HCT116 (cell line): Measurements from ENCODE around the gene ELF1. TPM values are rescaled to one million over a fixed set of nuclear protein-coding genes. Genes with fewer than 3 reads are reported as not detected.

Experiments used
- ATAC-seq: fragments of 200-7000 bp; cut with Tn5 transposase; 2 replicates; pipeline ENCODE4 v1.9.1; 2020; ENCODE audit warnings: mild to moderate bottlenecking, moderate library complexity
- BruUV-seq: library from RNA; stranded (reverse); fragments of 400-500 nt; replicated peaks from 2 replicates; lab custom pipeline; 2021; lab: Mats Ljungman, UMichigan
- CTCF ChIA-PET: fragments of 300-600 bp; sonication (Branson Sonifier 250); formaldehyde crosslinking; loops from one replicate; lab custom pipeline; 2021; ENCODE audit warnings: antibody characterized with exemption; lab: Charles Lee
- POLR2A ChIA-PET: fragments of 300-600, 350-600 bp; sonication (Branson Sonifier 250); formaldehyde crosslinking; loops from one replicate; lab custom pipeline; 2021; ENCODE audit warnings: antibody characterized with exemption; lab: Charles Lee
- RAD21 ChIA-PET, 2 experiments: fragments of 300-600 bp; sonication (Branson Sonifier 250); formaldehyde crosslinking; loops; one replicate each; lab custom pipeline; 2023; ENCODE audit warnings: low total read pairs in 2 of 2; ENCODE audit not compliant: uncharacterized antibody in 2 of 2, unreplicated experiment in 2 of 2, low non-redundant PET in 1 of 2; lab: Charles Lee
- DNase-seq: peaks from one replicate; pipeline ENCODE4 v3.0.0-alpha.2; 2010; ENCODE audit warnings: low read depth, low spot score
- H2AFZ ChIP-seq: fragments of 200-600 bp; shearing (Covaris generic), sonication (generic); 2 replicates; pipeline ENCODE4 v1.6.1; 2017; ENCODE audit warnings: low read depth, mixed run types, mixed read lengths, antibody characterized with exemption, low read length; ENCODE audit not compliant: poor library complexity, severe bottlenecking
- H3K27ac ChIP-seq: 2 replicates; pipeline ENCODE4 v1.5.1; 2012; ENCODE audit warnings: low read depth, low read length
- H3K27me3 ChIP-seq: fragments of 200-600 bp; sonication (generic); 2 replicates; pipeline ENCODE4 v1.6.1; 2016; ENCODE audit warnings: mixed run types, low read length, mixed read lengths; ENCODE audit not compliant: insufficient read depth
- H3K36me3 ChIP-seq, 2 experiments: fragments of 200-500 bp in 1 of 2; fragments of 200-600 bp in 1 of 2; sonication (Bioruptor generic) in 1 of 2; sonication (generic) in 1 of 2; 2 replicates each; pipeline versions ENCODE4 v1.5.1 to v1.6.1; 2014 to 2016; ENCODE audit warnings: low read length in 2 of 2, inconsistent platforms in 1 of 2, mixed read lengths in 1 of 2, mixed run types in 1 of 2; ENCODE audit not compliant: insufficient read depth in 2 of 2, control insufficient read depth in 1 of 2
- H3K4me1 ChIP-seq, 2 experiments: fragments of 200-600 bp in 1 of 2; sonication (generic) in 1 of 2; 2 replicates each; pipeline versions ENCODE4 v1.5.1 to v1.6.1; 2012 to 2017; ENCODE audit warnings: low read length in 2 of 2, inconsistent platforms in 1 of 2, mild to moderate bottlenecking in 1 of 2, mixed read lengths in 1 of 2, mixed run types in 1 of 2, moderate library complexity in 1 of 2; ENCODE audit not compliant: insufficient read depth in 2 of 2, control insufficient read depth in 1 of 2
- H3K4me2 ChIP-seq: fragments of 200-600 bp; sonication (generic); 2 replicates; pipeline ENCODE4 v1.6.1; 2017; ENCODE audit warnings: mixed run types, low read length, mixed read lengths
- H3K4me3 ChIP-seq, 2 experiments: fragments of 200-600 bp in 1 of 2; sonication (generic) in 1 of 2; replicated peaks in 1 of 2; 2 replicates each; pipeline ENCODE4 v1.5.1; 2011 to 2016; ENCODE audit warnings: low read length in 2 of 2, control low read depth in 1 of 2, low read depth in 1 of 2, mild to moderate bottlenecking in 1 of 2, mixed read lengths in 1 of 2, mixed run types in 1 of 2
- H3K79me2 ChIP-seq: fragments of 200-600 bp; sonication (generic); 2 replicates; pipeline ENCODE4 v1.6.1; 2017; ENCODE audit warnings: mild to moderate bottlenecking, mixed run types, low read length, moderate library complexity, mixed read lengths; ENCODE audit not compliant: insufficient read depth
- H3K9ac ChIP-seq: fragments of 200-600 bp; sonication (generic); 2 replicates; pipeline ENCODE4 v1.6.1; 2016; ENCODE audit warnings: low read length, mixed read lengths
- H3K9me2 ChIP-seq: fragments of 200-600 bp; sonication (generic), shearing (Covaris generic); 2 replicates; pipeline ENCODE4 v1.6.1; 2017; ENCODE audit warnings: mixed run types, mild to moderate bottlenecking, moderate library complexity; ENCODE audit not compliant: insufficient read depth
- H3K9me3 ChIP-seq, 2 experiments: fragments of 200-500 bp in 1 of 2; fragments of 200-600 bp in 1 of 2; sonication (Bioruptor generic) in 1 of 2; sonication (generic) in 1 of 2; 2 replicates each; pipeline ENCODE4 v1.6.1; 2014 to 2017; ENCODE audit warnings: low read length in 2 of 2, mixed read lengths in 2 of 2, inconsistent platforms in 1 of 2, low read depth in 1 of 2, mild to moderate bottlenecking in 1 of 2, mixed run types in 1 of 2, moderate library complexity in 1 of 2; ENCODE audit not compliant: control insufficient read depth in 1 of 2, insufficient read depth in 1 of 2
- H4K20me1 ChIP-seq: fragments of 200-600 bp; sonication (generic), shearing (Covaris generic); 2 replicates; pipeline ENCODE4 v1.6.1; 2017; ENCODE audit warnings: mixed run types, mild to moderate bottlenecking, moderate library complexity; ENCODE audit not compliant: insufficient read depth
- CEBPB ChIP-seq: IDR thresholded peaks from 2 replicates; pipeline ENCODE4 v1.6.1; 2012; ENCODE audit warnings: low read depth
- ELF1 ChIP-seq: IDR thresholded peaks from 2 replicates; pipeline ENCODE4 v1.6.1; 2012; ENCODE audit warnings: low read depth, borderline replicate concordance
- EZH2 ChIP-seq: fragments of 200-600 bp; sonication (generic); IDR thresholded peaks from 2 replicates; pipeline ENCODE4 v1.6.1; 2017; ENCODE audit warnings: antibody characterized with exemption, mixed run types
- JUND ChIP-seq: IDR thresholded peaks from 2 replicates; pipeline ENCODE4 v1.6.1; 2012
- SIN3A ChIP-seq: IDR thresholded peaks from 2 replicates; pipeline ENCODE4 v1.6.1; 2012; ENCODE audit warnings: low read depth
- SRF ChIP-seq: IDR thresholded peaks from 2 replicates; pipeline ENCODE4 v1.6.1; 2012; ENCODE audit warnings: low read depth
- ZFX ChIP-seq: fragments of 450-650 bp; IDR thresholded peaks from 2 replicates; pipeline ENCODE4 v1.6.1; 2017
- intact Hi-C: fragments of 100-400 bp; cut with micrococcal nuclease; formaldehyde crosslinking; loops from 2 replicates; pipeline ENCODE4 v1.10.0; 2022
- total RNA-seq: library from RNA; stranded (reverse); gene quantifications from one replicate; pipeline ENCODE4 v1.2.1, GENCODE V29; 2021; ENCODE audit not compliant: unreplicated experiment
- TF ChIP-seq, protein P1 (sequence below), 3 experiments: fragments of 200-600 bp in 1 of 3; sonication (generic) in 1 of 3; IDR thresholded peaks in 2 of 3; conservative IDR thresholded peaks in 1 of 3; 2 replicates each; pipeline ENCODE4 v1.5.1; 2012 to 2017; ENCODE audit warnings: low read depth in 2 of 3, low read length in 2 of 3, antibody characterized with exemption in 1 of 3, borderline replicate concordance in 1 of 3, control low read depth in 1 of 3, mild to moderate bottlenecking in 1 of 3, mixed read lengths in 1 of 3, mixed run types in 1 of 3, moderate library complexity in 1 of 3; ENCODE audit not compliant: insufficient read depth in 1 of 3
- TF ChIP-seq, protein P2 (sequence below): IDR thresholded peaks from 2 replicates; pipeline ENCODE4 v1.6.1; 2011; ENCODE audit warnings: mild to moderate bottlenecking, low read length, moderate library complexity; ENCODE audit not compliant: insufficient replicate concordance; ENCODE audit errors: extremely low read depth
- TF ChIP-seq, protein P3 (sequence below): IDR thresholded peaks from 2 replicates; pipeline ENCODE4 v1.6.1; 2012; ENCODE audit warnings: low read depth

ELF1 gene
- total RNA-seq, 1 experiment from 2014 or later, result 30.0 TPM

DNA sequence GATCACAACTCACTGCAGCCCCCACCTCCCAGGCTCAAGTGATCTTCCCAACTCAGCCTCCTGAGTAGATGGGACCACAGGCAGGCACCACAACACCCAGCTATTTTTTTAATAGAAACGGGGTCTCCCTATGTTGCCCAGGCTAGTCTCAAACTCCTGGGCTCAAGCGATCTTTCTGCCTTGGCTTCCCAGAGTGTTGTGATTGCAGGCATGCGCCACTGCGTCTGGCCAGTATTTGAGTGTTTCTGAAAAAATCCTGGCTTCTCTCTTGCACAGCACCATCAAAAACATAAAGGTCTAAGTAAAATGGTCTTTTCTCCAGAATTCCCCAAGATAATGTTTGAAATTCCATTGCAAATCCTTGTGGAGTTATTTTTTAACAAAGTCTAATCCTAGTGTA lies 47.8 kb downstream of the ELF1 start (continued):
- TF ChIP-seq, protein P1, sequence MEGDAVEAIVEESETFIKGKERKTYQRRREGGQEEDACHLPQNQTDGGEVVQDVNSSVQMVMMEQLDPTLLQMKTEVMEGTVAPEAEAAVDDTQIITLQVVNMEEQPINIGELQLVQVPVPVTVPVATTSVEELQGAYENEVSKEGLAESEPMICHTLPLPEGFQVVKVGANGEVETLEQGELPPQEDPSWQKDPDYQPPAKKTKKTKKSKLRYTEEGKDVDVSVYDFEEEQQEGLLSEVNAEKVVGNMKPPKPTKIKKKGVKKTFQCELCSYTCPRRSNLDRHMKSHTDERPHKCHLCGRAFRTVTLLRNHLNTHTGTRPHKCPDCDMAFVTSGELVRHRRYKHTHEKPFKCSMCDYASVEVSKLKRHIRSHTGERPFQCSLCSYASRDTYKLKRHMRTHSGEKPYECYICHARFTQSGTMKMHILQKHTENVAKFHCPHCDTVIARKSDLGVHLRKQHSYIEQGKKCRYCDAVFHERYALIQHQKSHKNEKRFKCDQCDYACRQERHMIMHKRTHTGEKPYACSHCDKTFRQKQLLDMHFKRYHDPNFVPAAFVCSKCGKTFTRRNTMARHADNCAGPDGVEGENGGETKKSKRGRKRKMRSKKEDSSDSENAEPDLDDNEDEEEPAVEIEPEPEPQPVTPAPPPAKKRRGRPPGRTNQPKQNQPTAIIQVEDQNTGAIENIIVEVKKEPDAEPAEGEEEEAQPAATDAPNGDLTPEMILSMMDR (IDR thresholded peaks at IDR 0.05 in 2 of 3, conservative IDR thresholded peaks at IDR 0.05 in 1 of 3; ENCODE audit: borderline replicate concordance in 1 of 3, insufficient read depth in 1 of 3, low read depth in 2 of 3, low read length in 2 of 3), result no peak
- no peak for TF ChIP-seq SRF
- no peak for TF ChIP-seq JUND
- no peak for TF ChIP-seq CEBPB

DNA sequence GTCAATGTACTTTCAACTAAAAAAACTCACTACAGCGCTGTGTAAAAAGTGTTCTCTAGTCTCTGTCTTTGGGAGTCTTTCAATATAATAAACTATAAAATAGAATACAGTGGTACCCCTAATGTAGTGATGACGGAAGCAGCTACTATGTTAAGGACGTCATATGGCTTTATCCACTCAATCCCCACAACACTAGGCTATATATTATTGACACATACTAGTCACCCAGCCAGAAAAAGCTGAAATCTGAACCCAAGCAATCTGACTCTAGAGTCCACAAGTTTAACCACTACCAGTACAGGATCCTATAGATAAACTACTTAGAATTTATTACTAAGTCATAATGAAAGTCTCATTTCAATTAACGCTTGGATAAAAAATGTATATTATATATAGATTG lies 48.3 kb downstream of the ELF1 start:
- intact Hi-C loops, result loop anchor here (10.0 kb wide), 1 partner anchor 84 kb away; no protein-coding TSS in a partner anchor
- H2AFZ ChIP-seq, result no peak overlapping the region

DNA sequence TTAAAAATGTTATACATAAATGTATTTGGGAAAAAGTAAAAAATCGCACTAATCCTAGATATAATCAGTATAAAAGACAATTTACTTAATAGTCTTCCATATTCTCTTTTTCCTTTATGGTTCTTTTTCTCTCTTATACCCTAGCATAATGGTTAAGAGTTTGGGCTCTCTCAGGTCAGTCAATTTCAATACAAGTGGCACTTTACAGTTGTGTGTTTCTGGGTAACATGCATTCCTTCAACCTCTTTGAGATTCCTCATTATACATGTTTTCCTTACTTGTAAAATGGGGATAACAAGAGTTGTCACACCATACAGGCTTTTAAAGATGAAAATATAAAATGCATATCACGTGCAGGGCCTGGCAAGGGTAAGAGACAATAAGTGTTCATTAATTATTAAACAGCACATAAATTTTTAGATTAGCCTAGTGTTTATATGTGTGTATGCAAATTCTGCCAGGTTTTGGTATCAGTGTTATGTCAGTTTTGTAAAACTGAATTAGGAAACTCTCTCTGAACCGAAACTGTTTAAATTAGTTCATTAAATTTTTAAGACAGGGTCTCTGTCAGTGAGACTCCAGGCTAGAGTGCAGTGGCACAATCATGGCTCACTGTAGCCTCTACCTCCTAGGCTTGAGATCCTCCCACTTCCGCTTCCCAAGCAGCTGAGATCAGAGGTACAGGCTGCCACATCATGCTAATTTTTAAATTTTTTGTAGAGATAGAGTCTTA lies 49.8 kb downstream of the ELF1 start:
- no TSS peak for BruUV-seq
- H3K4me2 ChIP-seq, result no peak overlapping the region
- no peaks in the 10 kb centered on the region for H3K27me3 ChIP-seq
- H2AFZ ChIP-seq, result no peak overlapping the region
- POLR2A ChIA-PET, result no interaction called here
- H3K4me3 ChIP-seq, result no peak overlapping the region
- H3K27ac ChIP-seq, result no peak overlapping the region
- RAD21 ChIA-PET, result no interaction called here
- no peaks in the 10 kb centered on the region for H4K20me1 ChIP-seq
- H3K9me3 ChIP-seq, result no peaks in the 10 kb centered on the region
- DNase-seq, result no peak
- H3K9me2 ChIP-seq, result no peaks in the 10 kb centered on the region
- no peak overlapping the region for H3K9ac ChIP-seq
- intact Hi-C loops, result no loop called here
- H3K4me1 ChIP-seq, result peaks cover 7 to 8% of the 10 kb centered on the region in 2 experiments
- H3K36me3 ChIP-seq, result no peaks in the 10 kb centered on the region
- H3K79me2 ChIP-seq, result peaks cover 78% of the 10 kb centered on the region
- CTCF ChIA-PET, result no interaction called here
- no peak for ATAC-seq
- no peak for TF ChIP-seq ZFX
- TF ChIP-seq CEBPB, result no peak
- TF ChIP-seq ELF1, result no peak
- TF ChIP-seq, protein P2, sequence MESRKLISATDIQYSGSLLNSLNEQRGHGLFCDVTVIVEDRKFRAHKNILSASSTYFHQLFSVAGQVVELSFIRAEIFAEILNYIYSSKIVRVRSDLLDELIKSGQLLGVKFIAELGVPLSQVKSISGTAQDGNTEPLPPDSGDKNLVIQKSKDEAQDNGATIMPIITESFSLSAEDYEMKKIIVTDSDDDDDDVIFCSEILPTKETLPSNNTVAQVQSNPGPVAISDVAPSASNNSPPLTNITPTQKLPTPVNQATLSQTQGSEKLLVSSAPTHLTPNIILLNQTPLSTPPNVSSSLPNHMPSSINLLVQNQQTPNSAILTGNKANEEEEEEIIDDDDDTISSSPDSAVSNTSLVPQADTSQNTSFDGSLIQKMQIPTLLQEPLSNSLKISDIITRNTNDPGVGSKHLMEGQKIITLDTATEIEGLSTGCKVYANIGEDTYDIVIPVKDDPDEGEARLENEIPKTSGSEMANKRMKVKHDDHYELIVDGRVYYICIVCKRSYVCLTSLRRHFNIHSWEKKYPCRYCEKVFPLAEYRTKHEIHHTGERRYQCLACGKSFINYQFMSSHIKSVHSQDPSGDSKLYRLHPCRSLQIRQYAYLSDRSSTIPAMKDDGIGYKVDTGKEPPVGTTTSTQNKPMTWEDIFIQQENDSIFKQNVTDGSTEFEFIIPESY, result no peak
- TF ChIP-seq, protein P3, sequence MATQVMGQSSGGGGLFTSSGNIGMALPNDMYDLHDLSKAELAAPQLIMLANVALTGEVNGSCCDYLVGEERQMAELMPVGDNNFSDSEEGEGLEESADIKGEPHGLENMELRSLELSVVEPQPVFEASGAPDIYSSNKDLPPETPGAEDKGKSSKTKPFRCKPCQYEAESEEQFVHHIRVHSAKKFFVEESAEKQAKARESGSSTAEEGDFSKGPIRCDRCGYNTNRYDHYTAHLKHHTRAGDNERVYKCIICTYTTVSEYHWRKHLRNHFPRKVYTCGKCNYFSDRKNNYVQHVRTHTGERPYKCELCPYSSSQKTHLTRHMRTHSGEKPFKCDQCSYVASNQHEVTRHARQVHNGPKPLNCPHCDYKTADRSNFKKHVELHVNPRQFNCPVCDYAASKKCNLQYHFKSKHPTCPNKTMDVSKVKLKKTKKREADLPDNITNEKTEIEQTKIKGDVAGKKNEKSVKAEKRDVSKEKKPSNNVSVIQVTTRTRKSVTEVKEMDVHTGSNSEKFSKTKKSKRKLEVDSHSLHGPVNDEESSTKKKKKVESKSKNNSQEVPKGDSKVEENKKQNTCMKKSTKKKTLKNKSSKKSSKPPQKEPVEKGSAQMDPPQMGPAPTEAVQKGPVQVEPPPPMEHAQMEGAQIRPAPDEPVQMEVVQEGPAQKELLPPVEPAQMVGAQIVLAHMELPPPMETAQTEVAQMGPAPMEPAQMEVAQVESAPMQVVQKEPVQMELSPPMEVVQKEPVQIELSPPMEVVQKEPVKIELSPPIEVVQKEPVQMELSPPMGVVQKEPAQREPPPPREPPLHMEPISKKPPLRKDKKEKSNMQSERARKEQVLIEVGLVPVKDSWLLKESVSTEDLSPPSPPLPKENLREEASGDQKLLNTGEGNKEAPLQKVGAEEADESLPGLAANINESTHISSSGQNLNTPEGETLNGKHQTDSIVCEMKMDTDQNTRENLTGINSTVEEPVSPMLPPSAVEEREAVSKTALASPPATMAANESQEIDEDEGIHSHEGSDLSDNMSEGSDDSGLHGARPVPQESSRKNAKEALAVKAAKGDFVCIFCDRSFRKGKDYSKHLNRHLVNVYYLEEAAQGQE, result no peak
- TF ChIP-seq EZH2, result no peak

More for the DNA sequence above, 48.3 kb downstream of the ELF1 start:
- TF ChIP-seq SIN3A, result no peak
- Histone ChIP-seq H3K9me2 (no peaks in the 10 kb centered on the region), H3K4me2 (no peak overlapping the region), H3K27me3 (no peaks in the 10 kb centered on the region), H3K79me2 (peaks cover 67% of the 10 kb centered on the region), H3K9ac (no peak overlapping the region), H3K4me1 (peaks cover 0 to 8% of the 10 kb centered on the region in 2 experiments; a peak in 2 of 4 replicates), H3K9me3 (no peaks in the 10 kb centered on the region), H3K36me3 (no peaks in the 10 kb centered on the region), H4K20me1 (no peaks in the 10 kb centered on the region), H3K27ac (no peak overlapping the region), H3K4me3 (no peak overlapping the region)
- BruUV-seq, result no TSS peak
- ATAC-seq, result no peak
- DNase-seq, result no peak
- ChIA-PET RAD21 (no interaction called here), POLR2A (no interaction called here), CTCF (no interaction called here)
